Measurements from ENCODE around the gene RCAN2.

DNA sequence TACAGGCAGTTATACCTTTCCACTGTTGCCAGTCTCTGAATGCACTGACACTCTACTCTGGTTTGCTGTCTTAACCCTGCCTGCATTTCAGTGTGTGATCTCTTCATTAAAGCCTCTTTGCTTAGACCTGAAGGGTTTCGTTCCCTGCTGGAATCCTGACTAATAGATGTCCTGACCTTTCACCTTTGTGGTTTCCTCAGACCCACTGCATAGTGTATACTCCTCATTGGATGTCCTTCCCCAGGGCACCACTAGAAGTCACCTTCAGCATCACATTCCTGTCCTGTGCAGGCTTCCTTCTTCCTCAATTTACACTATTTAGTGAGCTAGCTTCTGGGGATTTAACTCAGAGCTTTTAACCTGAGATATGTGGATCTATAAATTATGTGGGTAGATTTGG is 120.6 kb downstream of the RCAN2 start:
- no peak for TF ChIP-seq POLR2AphosphoS5 (IDR thresholded peaks at IDR 0.05)
- TF ChIP-seq, protein P1, sequence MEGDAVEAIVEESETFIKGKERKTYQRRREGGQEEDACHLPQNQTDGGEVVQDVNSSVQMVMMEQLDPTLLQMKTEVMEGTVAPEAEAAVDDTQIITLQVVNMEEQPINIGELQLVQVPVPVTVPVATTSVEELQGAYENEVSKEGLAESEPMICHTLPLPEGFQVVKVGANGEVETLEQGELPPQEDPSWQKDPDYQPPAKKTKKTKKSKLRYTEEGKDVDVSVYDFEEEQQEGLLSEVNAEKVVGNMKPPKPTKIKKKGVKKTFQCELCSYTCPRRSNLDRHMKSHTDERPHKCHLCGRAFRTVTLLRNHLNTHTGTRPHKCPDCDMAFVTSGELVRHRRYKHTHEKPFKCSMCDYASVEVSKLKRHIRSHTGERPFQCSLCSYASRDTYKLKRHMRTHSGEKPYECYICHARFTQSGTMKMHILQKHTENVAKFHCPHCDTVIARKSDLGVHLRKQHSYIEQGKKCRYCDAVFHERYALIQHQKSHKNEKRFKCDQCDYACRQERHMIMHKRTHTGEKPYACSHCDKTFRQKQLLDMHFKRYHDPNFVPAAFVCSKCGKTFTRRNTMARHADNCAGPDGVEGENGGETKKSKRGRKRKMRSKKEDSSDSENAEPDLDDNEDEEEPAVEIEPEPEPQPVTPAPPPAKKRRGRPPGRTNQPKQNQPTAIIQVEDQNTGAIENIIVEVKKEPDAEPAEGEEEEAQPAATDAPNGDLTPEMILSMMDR (IDR thresholded peaks at IDR 0.05), result no peak
- no peak for TF ChIP-seq EP300 (IDR thresholded peaks at IDR 0.05)
- no peak for TF ChIP-seq POLR2A (IDR thresholded peaks at IDR 0.05)

Data from gastroesophageal sphincter (tissue), 3 donors.